ENCODE measurements around the gene KIZ. TPM values are rescaled to one million over a fixed set of nuclear protein-coding genes. Genes with fewer than 3 reads are reported as not detected.
A peak's percentile ranks its signal among the peaks of the same experiment; 100 is the strongest.

KIZ gene
- total RNA-seq, 4 donors from 2014 or later = 21.1 to 66.6 (median 34.6) TPM

GRCh38 chr20:21182832-21183563, 57.1 kb downstream of the KIZ start:
- Histone ChIP-seq H3K9me3 (peaks cover 0 to under 1% (median 0%) of the 10 kb centered on the region in 3 donors), H3K27me3 (no peaks in the 10 kb centered on the region), H3K4me1 (peaks cover 15 to 18% of the 10 kb centered on the region in 2 donors), H3K4me3 (peak overlapping the region in 1 of 4 donors; percentile 26), H3K36me3 (no peaks in the 10 kb centered on the region), H3K27ac (peak overlapping the region; percentile 21 to 69 (median 54))
- in situ Hi-C loops (cut with MboI; ENCODE audit: low sequenced_read_pairs in 4 of 4) = no loop called here
- intact Hi-C loops (cut with DNase I; ENCODE audit: low total_unique reads) = loop anchor here (5.0 kb wide), 1 partner anchor 56 kb away; the partner anchor contains the start of gene KIZ
- DNase-seq (no peak), ATAC-seq (peak; percentile 83 to 95)
- TF ChIP-seq CTCF (IDR thresholded peaks at IDR 0.05 in 4 of 5, conservative IDR thresholded peaks at IDR 0.05 in 1 of 5) = no peak
- TF ChIP-seq POLR2A (IDR thresholded peaks at IDR 0.05) = no peak

GRCh38 chr20:21183722-21184121, 57.8 kb downstream of the KIZ start:
- H3K27me3 ChIP-seq = no peaks in the 10 kb centered on the region
- H3K27ac ChIP-seq = peak overlapping the region in 3 of 4 donors; percentile 53 to 69 (median 54)
- ATAC-seq (no peak), DNase-seq (no peak)
- in situ Hi-C loops (cut with MboI; ENCODE audit: low sequenced_read_pairs in 4 of 4) = no loop called here
- no peak for TF ChIP-seq CTCF (IDR thresholded peaks at IDR 0.05 in 4 of 5, conservative IDR thresholded peaks at IDR 0.05 in 1 of 5)
- intact Hi-C loops (cut with DNase I; ENCODE audit: low total_unique reads) = loop anchor here (5.0 kb wide), 1 partner anchor 56 kb away; the partner anchor contains the start of gene KIZ
- no peak overlapping the region for H3K4me3 ChIP-seq
- H3K36me3 ChIP-seq = no peaks in the 10 kb centered on the region
- peaks cover 15 to 18% of the 10 kb centered on the region in 2 donors for H3K4me1 ChIP-seq
- H3K9me3 ChIP-seq = no peaks in the 10 kb centered on the region

GRCh38 chr20:21184819-21185218, 58.9 kb downstream of the KIZ start:
- TF ChIP-seq POLR2A (IDR thresholded peaks at IDR 0.05) (no peak), CTCF (IDR thresholded peaks at IDR 0.05 in 4 of 5, conservative IDR thresholded peaks at IDR 0.05 in 1 of 5) (no peak)
- intact Hi-C loops (cut with DNase I; ENCODE audit: low total_unique reads) = loop anchor here (5.0 kb wide), 1 partner anchor 58 kb away; the partner anchor contains the start of gene KIZ

GRCh38 chr20:21185849-21186248, 60.0 kb downstream of the KIZ start:
- in situ Hi-C loops (cut with MboI; ENCODE audit: low sequenced_read_pairs in 4 of 4) = no loop called here
- Histone ChIP-seq H3K27ac (no peak overlapping the region), H3K9me3 (no peaks in the 10 kb centered on the region), H3K36me3 (no peaks in the 10 kb centered on the region), H3K4me1 (peaks cover 23 to 26% of the 10 kb centered on the region in 2 donors), H3K27me3 (no peaks in the 10 kb centered on the region), H3K4me3 (no peak overlapping the region)
- TF ChIP-seq POLR2A (IDR thresholded peaks at IDR 0.05) (no peak), CTCF (IDR thresholded peaks at IDR 0.05 in 4 of 5, conservative IDR thresholded peaks at IDR 0.05 in 1 of 5) (no peak)
- no peak for ATAC-seq
- DNase-seq = no peak
- intact Hi-C loops (cut with DNase I; ENCODE audit: low total_unique reads) = no loop called here

More at GRCh38 chr20:21184819-21185218, 58.9 kb downstream of the KIZ start:
- in situ Hi-C loops (cut with MboI; ENCODE audit: low sequenced_read_pairs in 4 of 4) = no loop called here
- no peak for DNase-seq
- Histone ChIP-seq H3K27ac (no peak overlapping the region), H3K4me1 (peaks cover 18 to 23% of the 10 kb centered on the region in 2 donors), H3K4me3 (no peak overlapping the region), H3K36me3 (no peaks in the 10 kb centered on the region), H3K9me3 (no peaks in the 10 kb centered on the region), H3K27me3 (no peaks in the 10 kb centered on the region)
- no peak for ATAC-seq
